SJSA1 (cell line): ENCODE results near the gene PTPRG. TPM values are rescaled to one million over a fixed set of nuclear protein-coding genes. Genes with fewer than 3 reads are reported as not detected.
"Not testable (repeated sequence)": the region's sequence is repeated elsewhere in the genome, so short reads cannot be mapped to it uniquely, and the experiment has no call there.

ENCODE experiments used
- DNase-seq, 2 experiments: peaks; one replicate each; pipeline ENCODE4 v3.0.0-alpha.2; 2015 to 2020; ENCODE audit warnings: low spot score in 2 of 2, low read depth in 1 of 2
- H3K27ac ChIP-seq: fragments of 250-450 bp; sonication (Bioruptor Pico); 2 replicates; pipeline ENCODE4 v1.5.1; 2020; ENCODE audit warnings: mild to moderate bottlenecking, moderate library complexity
- H3K27me3 ChIP-seq: fragments of 250-450 bp; sonication (Bioruptor Pico); replicated peaks from 2 replicates; pipeline ENCODE4 v1.5.1; 2020; ENCODE audit warnings: mild to moderate bottlenecking, moderate library complexity
- H3K36me3 ChIP-seq: fragments of 250-450 bp; sonication (Bioruptor Pico); 2 replicates; pipeline ENCODE4 v1.5.1; 2020; ENCODE audit warnings: mild to moderate bottlenecking
- H3K4me1 ChIP-seq: fragments of 250-450 bp; sonication (Bioruptor Pico); replicated peaks from 2 replicates; pipeline ENCODE4 v1.6.1; 2021; ENCODE audit warnings: mild to moderate bottlenecking
- H3K4me3 ChIP-seq: fragments of 250-450 bp; sonication (Bioruptor Pico); 2 replicates; pipeline ENCODE4 v1.5.1; 2020; ENCODE audit warnings: mild to moderate bottlenecking
- H3K9me3 ChIP-seq: fragments of 250-450 bp; sonication (Bioruptor Pico); replicated peaks from 2 replicates; pipeline ENCODE4 v1.5.1; 2020; ENCODE audit warnings: mild to moderate bottlenecking
- total RNA-seq: library from RNA; depleted of rRNA; stranded (reverse); fragments of >200 nt; shearing (Covaris generic); gene quantifications from 2 replicates; pipeline ENCODE4 v1.2.3, GENCODE V29; 2014

The PTPRG gene
- total RNA-seq, 1 experiment from 2014 or later: 18.5 TPM

- H3K27me3 ChIP-seq: no peaks in the 10 kb centered on the region
- DNase-seq: no peak
- no peaks in the 10 kb centered on the region for H3K9me3 ChIP-seq
- H3K4me1 ChIP-seq: 0 out of 2 replicates have a peak, but pooled peaks cover 6% of the 10 kb centered on the region
- H3K36me3 ChIP-seq: no peaks in the 10 kb centered on the region
- H3K4me3 ChIP-seq: no peak overlapping the region
- H3K27ac ChIP-seq: no peak overlapping the region
Observed at GRCh38 chr3:61686228-61686648, 124.9 kb downstream of the PTPRG start.

DNA sequence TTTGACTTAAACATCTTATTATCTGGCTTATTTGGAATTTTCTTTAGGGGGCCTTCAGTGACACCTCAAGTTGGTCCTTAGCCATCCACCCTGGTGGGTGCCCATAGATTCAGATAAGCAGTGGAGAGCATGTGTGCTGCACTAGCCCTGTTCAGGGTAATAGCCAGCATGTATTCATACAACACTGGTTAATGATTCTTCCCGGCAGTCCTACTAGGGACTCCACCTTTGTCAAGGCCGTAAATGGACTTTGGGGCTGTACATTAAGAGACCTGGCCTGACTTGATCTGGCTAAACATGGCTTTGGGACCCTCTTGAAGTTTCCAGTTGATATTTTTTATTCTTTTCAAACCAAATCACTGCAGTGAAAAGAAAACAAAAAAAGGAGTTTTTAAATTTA, 125.8 kb downstream of the PTPRG start:
- no peak overlapping the region for H3K4me3 ChIP-seq
- no peaks in the 10 kb centered on the region for H3K36me3 ChIP-seq
- H3K9me3 ChIP-seq: no peaks in the 10 kb centered on the region
- DNase-seq: no peak
- H3K4me1 ChIP-seq: 0 out of 2 replicates have a peak, but pooled peaks cover 6% of the 10 kb centered on the region
- no peaks in the 10 kb centered on the region for H3K27me3 ChIP-seq
- no peak overlapping the region for H3K27ac ChIP-seq

DNA sequence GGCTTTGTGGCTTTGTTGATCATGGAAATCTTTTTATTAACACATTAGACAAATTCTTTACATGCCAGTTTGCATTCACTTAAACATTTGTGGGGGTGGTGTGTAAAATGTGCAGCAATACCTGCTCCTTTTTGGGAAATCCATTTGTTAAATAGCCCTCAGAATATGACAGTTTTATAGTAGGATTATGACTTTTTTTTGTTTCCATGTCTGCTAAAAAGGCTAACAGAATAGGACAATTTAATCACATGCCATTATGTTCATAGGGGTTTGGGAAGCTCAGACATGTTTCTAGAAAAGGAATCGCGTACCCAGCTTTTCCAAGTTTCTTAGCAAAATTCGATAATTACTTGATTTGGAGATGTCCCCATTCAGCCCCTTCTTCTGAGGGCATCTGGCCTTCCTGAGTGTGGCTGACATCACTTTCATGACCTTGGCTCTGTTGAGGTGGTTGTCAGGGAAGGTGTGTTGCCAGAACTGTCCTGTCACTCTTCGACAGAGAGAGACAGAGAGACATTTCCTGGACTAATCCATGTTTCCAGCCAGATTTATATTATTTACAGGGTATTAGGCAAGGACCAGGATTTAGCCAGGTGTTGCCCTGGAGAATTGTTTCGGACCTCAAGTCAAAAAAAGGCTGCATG, 126.4 kb downstream of the PTPRG start:
- Histone ChIP-seq H3K4me1 (0 out of 2 replicates have a peak, but pooled peaks cover 4% of the 10 kb centered on the region), H3K9me3 (no peaks in the 10 kb centered on the region), H3K36me3 (no peaks in the 10 kb centered on the region)

DNA sequence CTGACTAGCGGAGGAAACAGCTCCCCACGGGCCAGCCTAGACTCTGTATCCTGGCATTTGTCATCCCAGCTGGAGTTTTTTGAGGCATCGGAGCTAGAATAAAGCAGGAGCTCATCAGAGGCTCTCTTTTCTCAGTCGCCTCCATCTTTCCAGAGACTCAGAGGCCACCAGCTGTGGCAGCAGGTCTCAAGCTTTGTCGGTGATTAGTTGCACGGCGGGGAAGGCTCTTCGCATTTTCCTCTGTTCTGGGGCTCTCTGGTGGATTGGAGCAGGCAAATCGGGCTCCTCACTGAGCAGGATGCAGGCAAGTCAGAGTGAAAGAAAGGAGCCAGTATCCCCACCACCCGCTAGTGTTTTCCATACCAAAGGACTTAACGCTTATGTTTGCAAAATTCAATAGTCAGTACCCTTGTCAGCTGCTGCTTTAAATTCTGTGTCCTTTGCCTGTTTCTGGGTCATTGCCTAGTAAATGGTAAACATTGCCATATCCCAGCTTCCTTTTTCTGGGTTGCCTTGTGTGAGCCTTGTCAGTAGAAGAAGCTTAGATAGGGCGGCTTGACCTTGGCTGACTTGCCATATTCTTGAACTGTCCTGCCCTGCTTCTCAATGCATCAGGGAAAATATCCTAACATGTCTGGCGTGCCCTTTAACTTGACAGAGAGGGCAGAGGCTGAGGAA, 127.1 kb downstream of the PTPRG start:
- H3K4me3 ChIP-seq: no peak overlapping the region
- no peaks in the 10 kb centered on the region for H3K9me3 ChIP-seq
- H3K4me1 ChIP-seq: no peaks in the 10 kb centered on the region
- H3K27ac ChIP-seq: no peak overlapping the region
- no peaks in the 10 kb centered on the region for H3K27me3 ChIP-seq
- H3K36me3 ChIP-seq: no peaks in the 10 kb centered on the region
- no peak for DNase-seq

More for the DNA sequence above, 126.4 kb downstream of the PTPRG start:
- Histone ChIP-seq H3K27me3 (no peaks in the 10 kb centered on the region), H3K4me3 (no peak overlapping the region), H3K27ac (no peak overlapping the region)
- DNase-seq: no peak

DNA sequence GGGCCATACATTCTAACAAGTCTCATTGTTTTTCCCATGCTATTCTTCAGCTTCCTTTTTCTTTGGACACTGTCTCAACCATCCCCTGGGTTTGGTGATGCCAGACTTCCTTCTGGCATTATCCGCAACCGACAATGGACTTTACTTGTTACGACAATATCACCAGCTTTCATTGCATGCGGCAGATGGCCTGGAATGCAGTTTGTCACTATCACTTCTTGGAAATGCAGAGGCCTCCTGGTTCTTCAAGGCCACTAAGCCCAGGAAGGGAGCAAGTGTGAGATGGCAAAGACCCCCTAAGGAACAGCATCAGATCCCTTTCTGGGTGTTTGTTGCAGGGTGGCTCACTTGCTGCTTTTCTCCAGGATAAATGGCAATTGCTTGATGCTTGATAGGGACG, 128.6 kb downstream of the PTPRG start:
- H3K4me1 ChIP-seq: no peaks in the 10 kb centered on the region
- H3K27ac ChIP-seq: no peak overlapping the region
- H3K9me3 ChIP-seq: no peaks in the 10 kb centered on the region
- no peaks in the 10 kb centered on the region for H3K36me3 ChIP-seq
- H3K27me3 ChIP-seq: no peaks in the 10 kb centered on the region
- no peak for DNase-seq
- no peak overlapping the region for H3K4me3 ChIP-seq

DNA sequence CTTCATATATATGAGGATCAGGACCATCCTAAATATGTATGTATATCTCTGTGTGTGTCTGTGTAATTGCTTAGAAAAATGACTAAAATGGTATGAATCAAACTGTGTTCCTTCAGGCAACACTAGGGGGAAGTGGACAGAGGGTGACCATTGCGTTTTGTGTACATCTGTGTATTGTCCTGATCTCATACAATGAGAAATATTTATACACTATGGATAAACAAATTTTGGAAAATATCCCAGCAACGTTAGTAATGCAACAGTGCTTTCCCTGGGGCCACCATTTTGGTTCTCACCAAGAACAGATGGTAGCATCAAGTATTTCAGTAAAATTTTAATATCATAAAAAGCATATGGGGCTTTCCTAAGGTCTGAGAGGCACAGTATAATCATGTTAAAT, 130.1 kb downstream of the PTPRG start:
- Histone ChIP-seq H3K27ac (no peak overlapping the region), H3K9me3 (no peaks in the 10 kb centered on the region), H3K4me1 (no peaks in the 10 kb centered on the region), H3K4me3 (no peak overlapping the region), H3K27me3 (no peaks in the 10 kb centered on the region), H3K36me3 (no peaks in the 10 kb centered on the region)
- DNase-seq: no peak

DNA sequence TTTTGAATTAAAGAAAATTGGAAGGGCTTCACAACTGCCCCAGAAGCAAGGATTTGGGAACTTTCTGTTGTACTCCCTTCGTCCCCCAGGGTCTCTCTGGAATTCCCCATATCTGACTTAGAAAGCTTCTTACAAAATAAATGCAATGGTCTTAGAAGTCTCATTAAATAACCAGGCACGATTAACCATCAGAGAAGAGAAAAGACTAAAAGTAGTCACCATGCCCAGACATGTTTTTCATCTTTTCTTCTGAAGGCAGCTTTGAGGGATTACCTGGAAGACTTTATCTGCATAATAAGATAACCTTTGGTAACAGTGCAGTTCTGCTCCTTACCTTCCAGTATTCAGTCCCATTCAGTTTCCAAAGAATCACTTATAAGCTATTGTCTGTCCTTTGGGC, 135.9 kb downstream of the PTPRG start:
- H3K36me3 ChIP-seq: no peaks in the 10 kb centered on the region
- no peaks in the 10 kb centered on the region for H3K27me3 ChIP-seq
- H3K9me3 ChIP-seq: no peaks in the 10 kb centered on the region
- DNase-seq: no peak
- no peaks in the 10 kb centered on the region for H3K4me1 ChIP-seq
- H3K4me3 ChIP-seq: no peak overlapping the region
- H3K27ac ChIP-seq: no peak overlapping the region

GRCh38 chr3:61698278-61699072, 137.1 kb downstream of the PTPRG start:
- H3K9me3 ChIP-seq, H3K36me3 ChIP-seq, DNase-seq, H3K27me3 ChIP-seq, H3K4me1 ChIP-seq, H3K4me3 ChIP-seq, H3K27ac ChIP-seq: not testable (repeated sequence)

DNA sequence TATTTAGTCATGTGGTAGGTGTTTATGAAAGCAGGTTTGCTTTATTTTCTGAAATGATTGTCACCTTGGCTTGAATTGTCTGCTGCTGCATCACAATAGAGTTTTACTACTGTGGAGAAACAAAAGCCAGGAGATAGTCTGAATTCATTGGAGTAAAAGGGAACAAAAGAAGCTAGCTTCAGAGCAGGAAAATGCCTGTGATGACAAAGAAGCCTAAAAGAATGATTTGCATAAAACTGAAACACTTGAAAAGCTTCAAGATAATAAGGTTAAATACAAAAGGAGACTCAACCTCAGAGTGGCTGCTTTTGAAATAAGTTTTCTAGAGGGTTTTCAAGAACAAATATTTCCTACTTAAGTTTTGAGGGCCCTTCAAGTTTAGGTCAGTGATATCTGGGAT, 138.3 kb downstream of the PTPRG start:
- no peaks in the 10 kb centered on the region for H3K9me3 ChIP-seq
- no peaks in the 10 kb centered on the region for H3K36me3 ChIP-seq
- H3K4me1 ChIP-seq: no peaks in the 10 kb centered on the region
- H3K27ac ChIP-seq: no peak overlapping the region
- no peaks in the 10 kb centered on the region for H3K27me3 ChIP-seq
- no peak for DNase-seq
- no peak overlapping the region for H3K4me3 ChIP-seq

DNA sequence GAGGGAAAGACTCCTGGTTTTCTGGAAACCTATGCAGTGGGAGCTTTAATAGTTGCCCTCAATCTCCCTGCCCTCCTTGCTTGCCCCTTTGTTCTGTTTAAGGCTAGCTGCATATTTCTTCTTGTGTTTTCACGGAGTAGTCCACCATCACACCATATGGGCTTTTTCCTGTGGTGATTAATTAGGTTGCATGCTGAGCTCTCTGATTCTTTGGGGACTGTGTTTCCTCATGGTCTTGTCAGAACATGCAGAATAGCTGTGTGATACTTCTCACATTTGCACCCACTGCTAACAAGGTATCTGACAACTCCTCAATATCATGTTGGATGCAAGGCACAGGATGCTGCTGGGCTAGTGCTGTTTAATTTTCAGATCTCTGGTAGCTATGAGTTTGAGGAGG, 139.6 kb downstream of the PTPRG start:
- no peaks in the 10 kb centered on the region for H3K27me3 ChIP-seq
- no peaks in the 10 kb centered on the region for H3K9me3 ChIP-seq
- H3K4me1 ChIP-seq: no peaks in the 10 kb centered on the region
- H3K27ac ChIP-seq: no peak overlapping the region
- DNase-seq: no peak
- no peaks in the 10 kb centered on the region for H3K36me3 ChIP-seq
- no peak overlapping the region for H3K4me3 ChIP-seq

DNA sequence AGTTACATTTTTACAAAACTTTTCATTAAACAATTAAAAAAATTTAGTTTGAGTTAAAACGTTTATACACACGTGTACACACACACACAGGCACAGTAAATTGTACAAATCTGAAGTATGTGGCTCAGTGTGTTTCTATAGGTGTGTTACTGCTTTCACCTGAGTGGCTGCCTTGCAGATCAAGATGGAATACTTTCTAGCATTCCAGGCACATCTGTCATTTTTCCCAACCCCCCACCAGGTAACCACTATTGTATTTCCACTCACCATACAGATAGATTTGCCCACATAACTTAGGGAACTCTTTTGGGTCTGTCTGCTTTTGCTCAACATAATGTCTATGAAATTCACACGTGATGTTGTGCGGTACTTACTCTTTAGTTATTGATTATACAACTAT, 141.1 kb downstream of the PTPRG start:
- Histone ChIP-seq H3K27ac (no peak overlapping the region), H3K9me3 (no peaks in the 10 kb centered on the region), H3K27me3 (no peaks in the 10 kb centered on the region), H3K36me3 (no peaks in the 10 kb centered on the region), H3K4me3 (no peak overlapping the region), H3K4me1 (no peaks in the 10 kb centered on the region)
- no peak for DNase-seq

GRCh38 chr3:61704807-61705206, 143.4 kb downstream of the PTPRG start:
- no peak overlapping the region for H3K27ac ChIP-seq
- no peaks in the 10 kb centered on the region for H3K9me3 ChIP-seq
- H3K4me1 ChIP-seq: no peaks in the 10 kb centered on the region
- H3K36me3 ChIP-seq: no peaks in the 10 kb centered on the region
- H3K27me3 ChIP-seq: no peaks in the 10 kb centered on the region
- H3K4me3 ChIP-seq: no peak overlapping the region
- no peak for DNase-seq

GRCh38 chr3:61707492-61707891, 146.1 kb downstream of the PTPRG start:
- no peaks in the 10 kb centered on the region for H3K27me3 ChIP-seq
- H3K4me1 ChIP-seq: no peaks in the 10 kb centered on the region
- DNase-seq: no peak
- H3K4me3 ChIP-seq: no peak overlapping the region
- H3K27ac ChIP-seq: no peak overlapping the region
- H3K36me3 ChIP-seq: no peaks in the 10 kb centered on the region
- H3K9me3 ChIP-seq: no peaks in the 10 kb centered on the region

DNA sequence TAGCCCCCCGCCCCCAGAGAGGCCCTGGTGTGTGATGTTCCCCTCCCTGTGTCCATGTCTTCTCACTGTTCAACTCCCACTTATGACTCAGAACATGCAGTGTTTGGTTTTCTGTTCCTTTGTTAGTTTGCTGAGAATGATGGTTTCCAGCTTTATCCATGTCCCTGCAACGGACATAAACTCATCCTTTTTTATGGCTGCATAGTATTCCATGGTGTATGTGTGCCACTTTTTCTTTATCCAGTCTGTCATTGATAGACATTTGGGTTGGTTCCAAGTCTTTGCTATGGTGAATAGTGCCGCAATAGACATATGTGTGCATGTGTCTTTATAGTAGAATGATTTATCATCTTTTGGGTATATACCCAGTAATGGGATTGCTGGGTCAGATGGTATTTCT, 149.5 kb downstream of the PTPRG start:
- DNase-seq, H3K27ac ChIP-seq, H3K36me3 ChIP-seq, H3K4me3 ChIP-seq, H3K9me3 ChIP-seq, H3K27me3 ChIP-seq, H3K4me1 ChIP-seq: not testable (repeated sequence)
